ENCODE data around the gene THAP8.

GRCh38 chr19:36097036-36097435 lies 43.0 kb upstream of the THAP8 start:
- TF ChIP-seq, protein P1, sequence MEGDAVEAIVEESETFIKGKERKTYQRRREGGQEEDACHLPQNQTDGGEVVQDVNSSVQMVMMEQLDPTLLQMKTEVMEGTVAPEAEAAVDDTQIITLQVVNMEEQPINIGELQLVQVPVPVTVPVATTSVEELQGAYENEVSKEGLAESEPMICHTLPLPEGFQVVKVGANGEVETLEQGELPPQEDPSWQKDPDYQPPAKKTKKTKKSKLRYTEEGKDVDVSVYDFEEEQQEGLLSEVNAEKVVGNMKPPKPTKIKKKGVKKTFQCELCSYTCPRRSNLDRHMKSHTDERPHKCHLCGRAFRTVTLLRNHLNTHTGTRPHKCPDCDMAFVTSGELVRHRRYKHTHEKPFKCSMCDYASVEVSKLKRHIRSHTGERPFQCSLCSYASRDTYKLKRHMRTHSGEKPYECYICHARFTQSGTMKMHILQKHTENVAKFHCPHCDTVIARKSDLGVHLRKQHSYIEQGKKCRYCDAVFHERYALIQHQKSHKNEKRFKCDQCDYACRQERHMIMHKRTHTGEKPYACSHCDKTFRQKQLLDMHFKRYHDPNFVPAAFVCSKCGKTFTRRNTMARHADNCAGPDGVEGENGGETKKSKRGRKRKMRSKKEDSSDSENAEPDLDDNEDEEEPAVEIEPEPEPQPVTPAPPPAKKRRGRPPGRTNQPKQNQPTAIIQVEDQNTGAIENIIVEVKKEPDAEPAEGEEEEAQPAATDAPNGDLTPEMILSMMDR (conservative IDR thresholded peaks at IDR 0.05; ENCODE audit: low read depth, low read length), result no peak
- TF ChIP-seq EZH2 (IDR thresholded peaks at IDR 0.05; ENCODE audit: low read length, unreplicated experiment) (no peak), EZH2phosphoT487 (IDR thresholded peaks at IDR 0.05; ENCODE audit: borderline replicate concordance, low read length) (no peak)

All from PC-3 (cell line).